B cell (primary cell): ENCODE data around the gene FER. TPM values are rescaled to one million over a fixed set of nuclear protein-coding genes. Genes with fewer than 3 reads are reported as not detected.

ENCODE experiments used
- ATAC-seq: fragments of 200-7000 bp; cut with Tn5 transposase; one replicate; pipeline ENCODE4 v1.10.0; 2021; ENCODE audit warnings: low read depth, mild to moderate bottlenecking, moderate number of reproducible peaks, moderate library complexity
- CTCF ChIA-PET: fragments of 350-600 bp; sonication (Branson Sonifier 250); formaldehyde crosslinking; loops from one replicate; lab custom pipeline; 2021; ENCODE audit warnings: antibody characterized with exemption, inconsistent platforms; lab: Charles Lee
- POLR2A ChIA-PET: fragments of 350-600 bp; sonication (Branson Sonifier 250); formaldehyde crosslinking; loops from one replicate; lab custom pipeline; 2021; ENCODE audit warnings: antibody characterized with exemption; lab: Charles Lee
- DNase-seq: peaks from one replicate; pipeline ENCODE4 v3.0.0; 2013
- H2AFZ ChIP-seq: 2 replicates; pipeline ENCODE4 v1.6.1; 2012; ENCODE audit warnings: mild to moderate bottlenecking, low read depth, low read length; ENCODE audit not compliant: insufficient read depth, poor library complexity, severe bottlenecking
- H3K27ac ChIP-seq, 2 donors: 1 replicate in 1 of 2; 2 replicates in 1 of 2; pipeline ENCODE4 v1.5.1; 2012 to 2013; ENCODE audit warnings: low read length in 2 of 2, mild to moderate bottlenecking in 2 of 2, moderate library complexity in 1 of 2
- H3K27me3 ChIP-seq, 4 experiments: fragments of 200-600 bp in 1 of 4; sonication (generic) in 1 of 4; replicated peaks in 1 of 4; 1 replicate in 2 of 4; 2 replicates in 2 of 4; pipeline versions ENCODE4 v1.6.1 to v1.7.0; 2013 to 2016; ENCODE audit warnings: low read length in 3 of 4, mild to moderate bottlenecking in 2 of 4, mixed read lengths in 1 of 4, moderate library complexity in 1 of 4; ENCODE audit not compliant: insufficient read depth in 4 of 4, control insufficient read depth in 3 of 4; ENCODE audit errors: control extremely low read depth in 1 of 4
- H3K36me3 ChIP-seq, 2 experiments: replicated peaks in 1 of 2; 1 replicate in 1 of 2; 2 replicates in 1 of 2; pipeline versions ENCODE4 v1.6.1 to v1.7.1; 2013; ENCODE audit warnings: low read length in 1 of 2; ENCODE audit not compliant: insufficient read depth in 2 of 2, control insufficient read depth in 1 of 2; ENCODE audit errors: control extremely low read depth in 1 of 2, extremely low read depth in 1 of 2
- H3K4me1 ChIP-seq, 2 donors: fragments of 200-600 bp in 1 of 2; sonication (generic) in 1 of 2; 1 replicate in 1 of 2; 2 replicates in 1 of 2; pipeline versions ENCODE4 v1.5.1 to v1.6.1; 2013 to 2017; ENCODE audit warnings: low read length in 2 of 2; ENCODE audit not compliant: control insufficient read depth in 2 of 2, insufficient read depth in 2 of 2
- H3K4me2 ChIP-seq: replicated peaks from 2 replicates; pipeline ENCODE3; 2012; ENCODE audit warnings: mild to moderate bottlenecking, low read depth, low read length; ENCODE audit not compliant: poor library complexity, severe bottlenecking
- H3K4me3 ChIP-seq, 5 experiments: fragments of 200-600 bp in 1 of 5; sonication (generic) in 1 of 5; 1 replicate in 3 of 5; 2 replicates in 2 of 5; pipeline versions ENCODE4 v1.5.1 to v1.7.0; 2011 to 2016; ENCODE audit warnings: low read length in 4 of 5, mild to moderate bottlenecking in 4 of 5, low read depth in 2 of 5, control low read depth in 1 of 5, moderate library complexity in 1 of 5; ENCODE audit not compliant: insufficient read depth in 1 of 5; ENCODE audit errors: control extremely low read depth in 1 of 5, extremely low read depth in 1 of 5
- H3K79me2 ChIP-seq: fragments of 200-600 bp; sonication (generic); one replicate; pipeline ENCODE4 v1.6.0; 2016; ENCODE audit warnings: low read length; ENCODE audit not compliant: control insufficient read depth, insufficient read depth
- H3K9ac ChIP-seq: fragments of 200-600 bp; sonication (generic); 2 replicates; pipeline ENCODE4 v1.6.1; 2017; ENCODE audit warnings: mild to moderate bottlenecking, low read length, moderate library complexity
- H3K9me3 ChIP-seq, 3 donors: one replicate each; pipeline versions ENCODE4 v1.6.1 to v1.7.1; 2013; ENCODE audit warnings: low read length in 2 of 3; ENCODE audit not compliant: control insufficient read depth in 2 of 3, insufficient read depth in 1 of 3; ENCODE audit errors: control extremely low read depth in 1 of 3
- H4K20me1 ChIP-seq: 2 replicates; pipeline ENCODE4 v1.6.0; 2012; ENCODE audit warnings: mild to moderate bottlenecking, low read length; ENCODE audit not compliant: insufficient read depth, control insufficient read depth, poor library complexity, severe bottlenecking
- H3K27ac Mint-ChIP-seq: one replicate; pipeline ENCODE4 v1.8.0; 2021; ENCODE audit warnings: mixed read lengths
- H3K27me3 Mint-ChIP-seq: one replicate; pipeline ENCODE4 v1.8.0; 2021; ENCODE audit warnings: mixed read lengths
- H3K4me1 Mint-ChIP-seq: one replicate; pipeline ENCODE4 v1.8.0; 2021; ENCODE audit warnings: mixed read lengths
- H3K4me3 Mint-ChIP-seq: one replicate; pipeline ENCODE4 v1.8.0; 2021; ENCODE audit warnings: mixed read lengths
- H3K9me3 Mint-ChIP-seq: one replicate; pipeline ENCODE4 v1.8.0; 2022; ENCODE audit warnings: mixed read lengths; ENCODE audit not compliant: insufficient read depth
- CTCF ChIP-seq: fragments of 200-600 bp; IDR thresholded peaks from one replicate; pipeline ENCODE4 v1.8.0; 2022; ENCODE audit warnings: antibody characterized with exemption, mild to moderate bottlenecking
- EZH2 ChIP-seq: IDR thresholded peaks from 2 replicates; pipeline ENCODE4 v1.6.1; 2012; ENCODE audit warnings: borderline replicate concordance, low read depth, mild to moderate bottlenecking, moderate library complexity, low read length; ENCODE audit not compliant: insufficient read depth, poor library complexity, severe bottlenecking
- WGBS: methylation state at CpG from one replicate; pipeline ENCODE4 v1.1.5; 2013; ENCODE audit warnings: missing lambda C conversion rate; ENCODE audit not compliant: insufficient coverage; 5-methylcytosine and 5-hydroxymethylcytosine counted together
- intact Hi-C: fragments of 100-400 bp; cut with micrococcal nuclease; formaldehyde crosslinking; loops from one replicate; pipeline ENCODE4 v1.10.0; 2022
- polyA plus RNA-seq: library from polyadenylated mRNA; depleted of rRNA; stranded (reverse); fragments of >200 nt; gene quantifications from 2 replicates; pipeline ENCODE4 v1.2.3, GENCODE V29; 2012
- total RNA-seq, 2 donors: library from RNA; stranded (reverse); fragments of 120-200 nt in 1 of 2; gene quantifications; 1 replicate in 1 of 2; 2 replicates in 1 of 2; pipeline versions ENCODE4 v1.2.3 to v1.2.4, GENCODE V29; 2013 to 2022

The FER gene
- total and polyA plus RNA-seq, 2 donors (not counting 1 experiment from before 2014, with no cell fraction given): 1.3 to 41.3 TPM

GRCh38 chr5:109078448-109078847 is 330.8 kb downstream of the FER start:
- H3K9me3 Mint-ChIP-seq: no peaks in the 10 kb centered on the region
- H3K9me3 ChIP-seq: no peaks in the 10 kb centered on the region
- no peak overlapping the region for H3K4me3 ChIP-seq
- H3K27me3 ChIP-seq: no peaks in the 10 kb centered on the region
- no peaks in the 10 kb centered on the region for H3K36me3 ChIP-seq
- intact Hi-C loops: no loop called here
- CTCF ChIA-PET: no interaction called here
- no peaks in the 10 kb centered on the region for H3K4me1 Mint-ChIP-seq
- ATAC-seq (no peak), DNase-seq (no peak)
- H4K20me1 ChIP-seq: no peaks in the 10 kb centered on the region
- H3K4me3 Mint-ChIP-seq: no peak overlapping the region
- H3K27ac ChIP-seq: no peak overlapping the region
- H3K27ac Mint-ChIP-seq: no peak overlapping the region
- TF ChIP-seq CTCF: no peak
- no peak for TF ChIP-seq EZH2
- H3K27me3 Mint-ChIP-seq: no peaks in the 10 kb centered on the region
- no peak overlapping the region for H3K4me2 ChIP-seq
- H3K79me2 ChIP-seq: no peaks in the 10 kb centered on the region
- POLR2A ChIA-PET: no interaction called here
- no peak overlapping the region for H3K9ac ChIP-seq
- H2AFZ ChIP-seq: no peak overlapping the region
- no peaks in the 10 kb centered on the region for H3K4me1 ChIP-seq

- Mint-ChIP-seq H3K4me1 (no peaks in the 10 kb centered on the region), H3K9me3 (no peaks in the 10 kb centered on the region), H3K27ac (no peak overlapping the region), H3K27me3 (no peaks in the 10 kb centered on the region), H3K4me3 (no peak overlapping the region)
- Histone ChIP-seq H3K9ac (no peak overlapping the region), H3K27me3 (no peaks in the 10 kb centered on the region), H3K36me3 (no peaks in the 10 kb centered on the region), H3K9me3 (no peaks in the 10 kb centered on the region), H3K4me2 (no peak overlapping the region), H3K4me3 (no peak overlapping the region), H4K20me1 (no peaks in the 10 kb centered on the region), H3K4me1 (no peaks in the 10 kb centered on the region), H3K79me2 (no peaks in the 10 kb centered on the region), H3K27ac (no peak overlapping the region), H2AFZ (no peak overlapping the region)
- ChIA-PET CTCF (no interaction called here), POLR2A (no interaction called here)
- ATAC-seq (no peak), DNase-seq (no peak)
- intact Hi-C loops: no loop called here
- TF ChIP-seq EZH2 (no peak), CTCF (no peak)
- 100% methylated on average over 1 of the region's 3 CpGs for WGBS
These were observed 332.8 kb downstream of the FER start for GRCh38 chr5:109080481-109080880.
